ENCODE results near the gene HLA-B.

DNA sequence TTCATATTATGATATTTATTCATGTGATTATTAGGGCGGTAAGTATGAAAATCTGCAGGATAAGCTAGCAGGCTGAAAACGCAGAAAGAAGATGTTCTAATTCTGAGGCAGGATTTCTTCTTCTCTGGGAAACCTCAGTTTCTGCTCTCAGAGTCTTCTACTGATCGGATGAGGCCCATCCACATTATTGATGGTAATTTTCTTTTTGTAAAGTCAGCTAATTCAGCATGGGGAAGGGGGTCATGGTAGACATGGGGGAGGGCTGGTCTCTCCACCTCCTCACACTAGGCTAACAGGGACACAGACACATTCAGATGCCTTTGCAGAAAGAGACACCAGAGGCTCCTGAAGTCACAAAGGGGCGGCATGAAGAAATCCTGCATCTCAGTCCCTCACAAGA is 24.7 kb upstream of the HLA-B start:
- TF ChIP-seq, protein P1, sequence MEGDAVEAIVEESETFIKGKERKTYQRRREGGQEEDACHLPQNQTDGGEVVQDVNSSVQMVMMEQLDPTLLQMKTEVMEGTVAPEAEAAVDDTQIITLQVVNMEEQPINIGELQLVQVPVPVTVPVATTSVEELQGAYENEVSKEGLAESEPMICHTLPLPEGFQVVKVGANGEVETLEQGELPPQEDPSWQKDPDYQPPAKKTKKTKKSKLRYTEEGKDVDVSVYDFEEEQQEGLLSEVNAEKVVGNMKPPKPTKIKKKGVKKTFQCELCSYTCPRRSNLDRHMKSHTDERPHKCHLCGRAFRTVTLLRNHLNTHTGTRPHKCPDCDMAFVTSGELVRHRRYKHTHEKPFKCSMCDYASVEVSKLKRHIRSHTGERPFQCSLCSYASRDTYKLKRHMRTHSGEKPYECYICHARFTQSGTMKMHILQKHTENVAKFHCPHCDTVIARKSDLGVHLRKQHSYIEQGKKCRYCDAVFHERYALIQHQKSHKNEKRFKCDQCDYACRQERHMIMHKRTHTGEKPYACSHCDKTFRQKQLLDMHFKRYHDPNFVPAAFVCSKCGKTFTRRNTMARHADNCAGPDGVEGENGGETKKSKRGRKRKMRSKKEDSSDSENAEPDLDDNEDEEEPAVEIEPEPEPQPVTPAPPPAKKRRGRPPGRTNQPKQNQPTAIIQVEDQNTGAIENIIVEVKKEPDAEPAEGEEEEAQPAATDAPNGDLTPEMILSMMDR (tag by site-specific recombination; IDR thresholded peaks at IDR 0.05): no peak
- TF ChIP-seq, protein P2, sequence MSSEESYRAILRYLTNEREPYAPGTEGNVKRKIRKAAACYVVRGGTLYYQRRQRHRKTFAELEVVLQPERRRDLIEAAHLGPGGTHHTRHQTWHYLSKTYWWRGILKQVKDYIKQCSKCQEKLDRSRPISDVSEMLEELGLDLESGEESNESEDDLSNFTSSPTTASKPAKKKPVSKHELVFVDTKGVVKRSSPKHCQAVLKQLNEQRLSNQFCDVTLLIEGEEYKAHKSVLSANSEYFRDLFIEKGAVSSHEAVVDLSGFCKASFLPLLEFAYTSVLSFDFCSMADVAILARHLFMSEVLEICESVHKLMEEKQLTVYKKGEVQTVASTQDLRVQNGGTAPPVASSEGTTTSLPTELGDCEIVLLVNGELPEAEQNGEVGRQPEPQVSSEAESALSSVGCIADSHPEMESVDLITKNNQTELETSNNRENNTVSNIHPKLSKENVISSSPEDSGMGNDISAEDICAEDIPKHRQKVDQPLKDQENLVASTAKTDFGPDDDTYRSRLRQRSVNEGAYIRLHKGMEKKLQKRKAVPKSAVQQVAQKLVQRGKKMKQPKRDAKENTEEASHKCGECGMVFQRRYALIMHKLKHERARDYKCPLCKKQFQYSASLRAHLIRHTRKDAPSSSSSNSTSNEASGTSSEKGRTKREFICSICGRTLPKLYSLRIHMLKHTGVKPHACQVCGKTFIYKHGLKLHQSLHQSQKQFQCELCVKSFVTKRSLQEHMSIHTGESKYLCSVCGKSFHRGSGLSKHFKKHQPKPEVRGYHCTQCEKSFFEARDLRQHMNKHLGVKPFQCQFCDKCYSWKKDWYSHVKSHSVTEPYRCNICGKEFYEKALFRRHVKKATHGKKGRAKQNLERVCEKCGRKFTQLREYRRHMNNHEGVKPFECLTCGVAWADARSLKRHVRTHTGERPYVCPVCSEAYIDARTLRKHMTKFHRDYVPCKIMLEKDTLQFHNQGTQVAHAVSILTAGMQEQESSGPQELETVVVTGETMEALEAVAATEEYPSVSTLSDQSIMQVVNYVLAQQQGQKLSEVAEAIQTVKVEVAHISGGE (tag by site-specific recombination; conservative IDR thresholded peaks at IDR 0.05; ENCODE audit: low read depth): no peak
- TF ChIP-seq KLF1 (tag by site-specific recombination; IDR thresholded peaks at IDR 0.05): no peak
- TF ChIP-seq ZNF202 (tag by site-specific recombination; IDR thresholded peaks at IDR 0.05; ENCODE audit: borderline replicate concordance): no peak
- TF ChIP-seq, protein P3, sequence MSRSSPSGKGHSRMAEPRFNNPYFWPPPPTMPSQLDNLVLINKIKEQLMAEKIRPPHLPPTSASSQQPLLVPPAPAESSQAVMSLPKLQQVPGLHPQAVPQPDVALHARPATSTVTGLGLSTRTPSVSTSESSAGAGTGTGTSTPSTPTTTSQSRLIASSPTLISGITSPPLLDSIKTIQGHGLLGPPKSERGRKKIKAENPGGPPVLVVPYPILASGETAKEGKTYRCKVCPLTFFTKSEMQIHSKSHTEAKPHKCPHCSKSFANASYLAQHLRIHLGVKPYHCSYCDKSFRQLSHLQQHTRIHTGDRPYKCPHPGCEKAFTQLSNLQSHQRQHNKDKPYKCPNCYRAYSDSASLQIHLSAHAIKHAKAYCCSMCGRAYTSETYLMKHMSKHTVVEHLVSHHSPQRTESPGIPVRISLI (tag by site-specific recombination; IDR thresholded peaks at IDR 0.05): no peak
- no peak for TF ChIP-seq KLF10 (tag by site-specific recombination; IDR thresholded peaks at IDR 0.05)
- no peak for TF ChIP-seq ZNF701 (tag by site-specific recombination; IDR thresholded peaks at IDR 0.05)
- TF ChIP-seq ZNF335 (tag by site-specific recombination; conservative IDR thresholded peaks at IDR 0.05): no peak
- no peak for TF ChIP-seq ZNF629 (tag by site-specific recombination; IDR thresholded peaks at IDR 0.05)

All from HEK293 (cell line).